Prostate gland (tissue), 2 donors: ENCODE measurements around the gene DEFB124. TPM values are rescaled to one million over a fixed set of nuclear protein-coding genes. Genes with fewer than 3 reads are reported as not detected.
"Not testable (repeated sequence)": the region's sequence is repeated elsewhere in the genome, so short reads cannot be mapped to it uniquely, and the experiment has no call there.

Experiments used
- DNase-seq: peaks from one replicate; pipeline ENCODE4 v3.0.0-alpha.2; 2019; ENCODE audit warnings: low spot score
- H3K27ac ChIP-seq, 2 donors: fragments of 200-600 bp; sonication (generic); 2 replicates each; pipeline ENCODE4 v1.5.1; 2017 to 2019
- H3K27me3 ChIP-seq: fragments of 200-600 bp; sonication (generic); replicated peaks from 2 replicates; pipeline ENCODE4 v1.5.1; 2019; ENCODE audit not compliant: insufficient read depth
- H3K36me3 ChIP-seq, 2 donors: fragments of 200-600 bp; sonication (generic); 1 replicate in 1 of 2; 2 replicates in 1 of 2; pipeline versions ENCODE4 v1.5.1 to v1.8.1; 2017 to 2019
- H3K4me1 ChIP-seq: fragments of 200-600 bp; sonication (generic); replicated peaks from 2 replicates; pipeline ENCODE4 v1.5.1; 2019
- H3K4me3 ChIP-seq, 2 donors: fragments of 200-600 bp; sonication (generic); 2 replicates each; pipeline ENCODE4 v1.5.1; 2017 to 2019
- H3K9me3 ChIP-seq: fragments of 200-600 bp; sonication (generic); 2 replicates; pipeline ENCODE4 v1.5.1; 2017
- POLR2A ChIP-seq: fragments of 450-650 bp; IDR thresholded peaks from one replicate; pipeline ENCODE4 v1.6.1; 2016; ENCODE audit warnings: antibody characterized with exemption, mild to moderate bottlenecking
- POLR2AphosphoS5 ChIP-seq: sonication (generic); formaldehyde crosslinking; IDR thresholded peaks from one replicate; pipeline ENCODE4 v1.6.1; 2017; ENCODE audit warnings: antibody characterized with exemption
- WGBS: methylation state at CpG from one replicate; pipeline ENCODE4 v1.1.5; 2018; 5-methylcytosine and 5-hydroxymethylcytosine counted together
- intact Hi-C: fragments of 100-400 bp; cut with DNase I; formaldehyde crosslinking; loops from one replicate; pipeline ENCODE4 v1.14.2; 2022
- total RNA-seq, 2 donors: library from RNA; depleted of rRNA; stranded (reverse); fragments of >200 nt; gene quantifications; one replicate each; pipeline ENCODE4 v1.1.0, GENCODE V29; 2016
- TF ChIP-seq, protein P1 (sequence below), 4 experiments: fragments of 200-600 bp in 2 of 4; fragments of 450-650 bp in 2 of 4; sonication (generic) in 2 of 4; IDR thresholded peaks; 1 replicate in 3 of 4; 2 replicates in 1 of 4; pipeline ENCODE4 v1.5.1; 2016 to 2019; ENCODE audit warnings: antibody characterized with exemption in 4 of 4, mild to moderate bottlenecking in 2 of 4, moderate library complexity in 2 of 4

DEFB124 gene
- total RNA-seq, 2 donors from 2014 or later: not detected

GRCh38 chr20:31514154-31515071 is 39.5 kb upstream of the DEFB124 start, which contains the start of gene HM13:
Gene HM13 (plus strand): TSS chr20:31514442. CDS start chr20:31514552, 110 bp downstream.
- Histone ChIP-seq H3K27me3 (no peaks in the 10 kb centered on the region), H3K36me3 (no peaks in the 10 kb centered on the region), H3K4me1 (peaks cover 17% of the 10 kb centered on the region), H3K4me3 (peak within 1 kb of the TSS; percentile 89 to 97), H3K9me3 (no peaks in the 10 kb centered on the region), H3K27ac (peak within 1 kb of the TSS; percentile 65 to 75)
- DNase-seq: peak; percentile 88
- intact Hi-C loops: no loop called here
- peak; percentile 77 for TF ChIP-seq POLR2A
- TF ChIP-seq, protein P1, sequence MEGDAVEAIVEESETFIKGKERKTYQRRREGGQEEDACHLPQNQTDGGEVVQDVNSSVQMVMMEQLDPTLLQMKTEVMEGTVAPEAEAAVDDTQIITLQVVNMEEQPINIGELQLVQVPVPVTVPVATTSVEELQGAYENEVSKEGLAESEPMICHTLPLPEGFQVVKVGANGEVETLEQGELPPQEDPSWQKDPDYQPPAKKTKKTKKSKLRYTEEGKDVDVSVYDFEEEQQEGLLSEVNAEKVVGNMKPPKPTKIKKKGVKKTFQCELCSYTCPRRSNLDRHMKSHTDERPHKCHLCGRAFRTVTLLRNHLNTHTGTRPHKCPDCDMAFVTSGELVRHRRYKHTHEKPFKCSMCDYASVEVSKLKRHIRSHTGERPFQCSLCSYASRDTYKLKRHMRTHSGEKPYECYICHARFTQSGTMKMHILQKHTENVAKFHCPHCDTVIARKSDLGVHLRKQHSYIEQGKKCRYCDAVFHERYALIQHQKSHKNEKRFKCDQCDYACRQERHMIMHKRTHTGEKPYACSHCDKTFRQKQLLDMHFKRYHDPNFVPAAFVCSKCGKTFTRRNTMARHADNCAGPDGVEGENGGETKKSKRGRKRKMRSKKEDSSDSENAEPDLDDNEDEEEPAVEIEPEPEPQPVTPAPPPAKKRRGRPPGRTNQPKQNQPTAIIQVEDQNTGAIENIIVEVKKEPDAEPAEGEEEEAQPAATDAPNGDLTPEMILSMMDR (IDR thresholded peaks at IDR 0.05): peak; percentile 98 to 99 (median 99)
- peak; percentile 71 for TF ChIP-seq POLR2AphosphoS5
- WGBS: under 1% methylated on average over 58 of the region's 86 CpGs

DNA sequence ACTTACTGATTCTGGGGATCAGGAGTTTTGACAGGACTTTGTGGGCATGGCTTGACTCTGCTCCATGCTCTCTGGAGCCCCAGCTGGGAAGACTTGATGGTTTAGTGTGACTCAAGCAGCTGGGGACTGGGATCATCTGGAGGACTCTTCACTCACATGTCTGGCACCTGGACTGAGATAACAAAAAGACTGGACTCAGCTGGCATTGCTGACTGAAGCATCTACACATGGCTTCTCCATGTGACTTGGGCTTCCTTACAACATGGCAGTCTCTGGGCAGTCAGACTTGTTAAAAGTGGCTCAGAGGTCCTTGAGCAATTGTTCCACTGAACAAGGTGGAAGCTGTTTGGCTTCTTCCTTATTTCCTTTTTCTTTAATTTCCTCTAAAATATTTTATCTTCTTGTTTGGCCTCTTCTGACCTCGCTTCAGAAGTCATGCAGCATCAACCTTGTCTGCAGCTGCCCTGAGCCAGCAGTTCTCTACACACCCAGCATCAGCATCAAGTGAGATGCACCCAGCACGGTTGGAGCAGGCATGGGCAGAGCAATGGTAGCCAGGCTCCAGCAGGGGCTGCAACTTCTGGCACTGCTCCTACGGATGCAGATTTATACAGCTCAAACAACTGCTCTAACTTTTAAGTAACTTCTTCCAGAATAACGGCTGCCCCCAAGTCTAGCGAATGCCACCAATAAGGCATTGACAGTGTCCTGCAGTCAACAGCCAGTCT is 33.8 kb upstream of the DEFB124 start:
- H3K27ac ChIP-seq: no peak overlapping the region
- H3K9me3 ChIP-seq: no peaks in the 10 kb centered on the region
- H3K36me3 ChIP-seq: no peaks in the 10 kb centered on the region
- H3K27me3 ChIP-seq: no peaks in the 10 kb centered on the region
- no peak for TF ChIP-seq POLR2AphosphoS5
- TF ChIP-seq, protein P1 (IDR thresholded peaks at IDR 0.05): no peak
- TF ChIP-seq POLR2A: no peak
- DNase-seq: no peak
- H3K4me1 ChIP-seq: no peaks in the 10 kb centered on the region
- 75% methylated on average over 5 of the region's 5 CpGs for WGBS
- no peak overlapping the region for H3K4me3 ChIP-seq
- intact Hi-C loops: no loop called here

GRCh38 chr20:31505903-31506302 is 31.0 kb upstream of the DEFB124 start:
- H3K9me3 ChIP-seq: no peaks in the 10 kb centered on the region
- no peaks in the 10 kb centered on the region for H3K36me3 ChIP-seq
- no peak for DNase-seq
- H3K27ac ChIP-seq: no peak overlapping the region
- 77% methylated on average over 1 of the region's 1 CpG for WGBS
- H3K4me3 ChIP-seq: no peak overlapping the region
- TF ChIP-seq, protein P1 (IDR thresholded peaks at IDR 0.05): no peak
- TF ChIP-seq POLR2A (no peak), POLR2AphosphoS5 (no peak)
- H3K4me1 ChIP-seq: no peaks in the 10 kb centered on the region
- intact Hi-C loops: no loop called here
- H3K27me3 ChIP-seq: no peaks in the 10 kb centered on the region

- not testable (repeated sequence) for H3K4me3 ChIP-seq, H3K4me1 ChIP-seq, H3K27ac ChIP-seq, H3K9me3 ChIP-seq, H3K36me3 ChIP-seq, H3K27me3 ChIP-seq
- intact Hi-C loops: loop anchor here (5.0 kb wide), 1 partner anchor 41 kb away; no protein-coding TSS in a partner anchor
- 27% methylated on average over 20 of the region's 20 CpGs for WGBS
- TF ChIP-seq, protein P1 (IDR thresholded peaks at IDR 0.05): peak; percentile 76 to 89 (median 83)
- DNase-seq: peak; percentile 62
Measured at GRCh38 chr20:31502884-31503673, 28.2 kb upstream of the DEFB124 start.
